A549 (cell line): Measurements from ENCODE around the gene ENHO. TPM values are rescaled to one million over a fixed set of nuclear protein-coding genes. Genes with fewer than 3 reads are reported as not detected.
A peak's percentile ranks its signal among the peaks of the same experiment; 100 is the strongest.

Experiments used
- ATAC-seq, 2 experiments: fragments of 200-7000 bp in 1 of 2; fragments of >200 bp in 1 of 2; cut with Nextera tagmentation in 1 of 2; cut with Tn5 transposase in 1 of 2; 3 replicates each; pipeline versions ENCODE4 v1.8.0 to v1.9.1; 2018 to 2020; ENCODE audit warnings: mild to moderate bottlenecking in 1 of 2, moderate library complexity in 1 of 2
- CTCF ChIA-PET: fragments of 300-600 bp; sonication (Branson Sonifier 250); formaldehyde crosslinking; extraction: SDS; loops from one replicate; lab custom pipeline; 2021; ENCODE audit warnings: antibody characterized with exemption, inconsistent platforms; lab: Yijun Ruan, JAX
- POLR2A ChIA-PET: fragments of 350-600 bp; formaldehyde crosslinking; extraction: SDS; loops from one replicate; lab custom pipeline; 2021; ENCODE audit warnings: antibody characterized with exemption, inconsistent platforms; lab: Yijun Ruan, JAX
- DNase-seq, 2 experiments: peaks; one replicate each; pipeline versions ENCODE4 v3.0.0 to v3.0.0-alpha.2; 2011 to 2016; ENCODE audit warnings: low read depth in 1 of 2, low spot score in 1 of 2
- FAIRE-seq: peaks from 2 replicates; lab custom pipeline; 2011; peaks lifted over from hg19 to GRCh38; lab: Jason Lieb, UNC
- H3K27ac ChIP-seq, 2 experiments: fragments of >200 bp; sonication (Bioruptor Twin); formaldehyde crosslinking; 3 replicates each; pipeline ENCODE4 v1.5.1; 2016 to 2017
- H3K4me1 ChIP-seq: fragments of >200 bp; sonication (Bioruptor Twin); formaldehyde crosslinking; 3 replicates; pipeline ENCODE4 v1.6.1; 2016
- H3K4me2 ChIP-seq: fragments of >200 bp; sonication (Bioruptor Twin); formaldehyde crosslinking; 3 replicates; pipeline ENCODE4 v1.6.1; 2016
- H3K4me3 ChIP-seq: fragments of >200 bp; sonication (Bioruptor Twin); formaldehyde crosslinking; 3 replicates; pipeline ENCODE4 v1.5.1; 2016
- H3K9me3 ChIP-seq: fragments of >200 bp; sonication (Bioruptor Twin); formaldehyde crosslinking; 3 replicates; pipeline ENCODE4 v1.6.1; 2016
- CBX2 ChIP-seq: fragments of 200-600 bp; sonication (generic); IDR thresholded peaks from 2 replicates; pipeline ENCODE4 v1.6.1; 2016; ENCODE audit warnings: low read depth, mild to moderate bottlenecking, borderline replicate concordance
- EHF ChIP-seq: fragments of 250-450 bp; sonication (Bioruptor Pico); IDR thresholded peaks from 2 replicates; pipeline ENCODE4 v1.5.0; 2020; ENCODE audit warnings: mild to moderate bottlenecking
- FOSB ChIP-seq: fragments of 250-450 bp; sonication (Bioruptor Pico); IDR thresholded peaks from 2 replicates; pipeline ENCODE4 v1.5.0; 2020; ENCODE audit warnings: mild to moderate bottlenecking, moderate library complexity
- HDAC2 ChIP-seq: fragments of 200-600 bp; sonication (generic); IDR thresholded peaks from 2 replicates; pipeline ENCODE4 v1.6.1; 2016
- HOXB13 ChIP-seq: fragments of 250-450 bp; sonication (Bioruptor Pico); IDR thresholded peaks from 2 replicates; pipeline ENCODE4 v1.5.0; 2020; ENCODE audit warnings: low read depth, mild to moderate bottlenecking, moderate library complexity
- HOXB5 ChIP-seq: fragments of 250-450 bp; sonication (Bioruptor Pico); IDR thresholded peaks from 2 replicates; pipeline ENCODE4 v1.5.0; 2020; ENCODE audit warnings: mild to moderate bottlenecking, moderate library complexity
- JUN ChIP-seq, 2 experiments: fragments of >200 bp; sonication (Bioruptor Twin); formaldehyde crosslinking; IDR thresholded peaks; 2 replicates in 1 of 2; 3 replicates in 1 of 2; pipeline ENCODE4 v1.6.1; 2016 to 2017
- JUNB ChIP-seq: fragments of >200 bp; sonication (Bioruptor Twin); formaldehyde crosslinking; IDR thresholded peaks from 2 replicates; pipeline ENCODE4 v1.6.1; 2016
- KDM1A ChIP-seq: fragments of 200-600 bp; sonication (generic); IDR thresholded peaks from 2 replicates; pipeline ENCODE4 v1.6.1; 2016; ENCODE audit warnings: low read depth, mild to moderate bottlenecking
- NFE2L2 ChIP-seq: fragments of 150-350 bp; conservative IDR thresholded peaks from 2 replicates; pipeline ENCODE4 v1.6.1; 2014; ENCODE audit warnings: low read length
- NPAS2 ChIP-seq: fragments of 250-450 bp; sonication (Bioruptor Pico); IDR thresholded peaks from 2 replicates; pipeline ENCODE4 v1.8.0; 2022; ENCODE audit warnings: mild to moderate bottlenecking, moderate library complexity, borderline replicate concordance
- NR3C1 ChIP-seq: fragments of >200 bp; sonication (Bioruptor Twin); formaldehyde crosslinking; IDR thresholded peaks from 3 replicates; pipeline ENCODE4 v1.6.1; 2017
- POLR2AphosphoS2 ChIP-seq: conservative IDR thresholded peaks from 2 replicates; pipeline ENCODE4 v1.6.1; 2012; ENCODE audit warnings: low read length, improper control_type of control experiment, inconsistent platforms
- RNF2 ChIP-seq: fragments of 200-600 bp; sonication (generic); IDR thresholded peaks from 2 replicates; pipeline ENCODE4 v1.6.1; 2016; ENCODE audit warnings: low read depth, mild to moderate bottlenecking, antibody characterized with exemption, moderate library complexity, borderline replicate concordance
- SMC3 ChIP-seq: fragments of >200 bp; sonication (Bioruptor Twin); formaldehyde crosslinking; IDR thresholded peaks from 3 replicates; pipeline ENCODE4 v1.6.1; 2018; ENCODE audit warnings: inconsistent platforms
- SREBF2 ChIP-seq: fragments of 450-650 bp; IDR thresholded peaks from 2 replicates; pipeline ENCODE4 v1.6.1; 2014; ENCODE audit warnings: mild to moderate bottlenecking, moderate library complexity
- TP53 ChIP-seq: fragments of 250-450 bp; sonication (Bioruptor Pico); IDR thresholded peaks from 2 replicates; pipeline ENCODE4 v1.5.0; 2021; ENCODE audit warnings: mild to moderate bottlenecking, moderate library complexity
- ZSCAN20 ChIP-seq: fragments of 250-450 bp; sonication (Bioruptor Pico); IDR thresholded peaks from 2 replicates; pipeline ENCODE4 v1.8.0; 2022; ENCODE audit warnings: mild to moderate bottlenecking, moderate library complexity
- WGBS: methylation state at CpG from one replicate; pipeline ENCODE4 v1.1.6; 2017; ENCODE audit errors: missing lambda C conversion rate; 5-methylcytosine and 5-hydroxymethylcytosine counted together
- polyA plus RNA-seq, 4 experiments: library from polyadenylated mRNA; depleted of rRNA in 3 of 4; stranded (reverse); fragments of >200 nt; fragmentation: RNase III in 1 of 4; extraction: RNeasy Plus Mini Kit Qiagen cat#74134 plus additional on column Dnase treatment in 1 of 4; gene quantifications; 2 replicates in 3 of 4; 3 replicates in 1 of 4; pipeline ENCODE4 v1.2.3, GENCODE V29; 2011 to 2017
- TF ChIP-seq, protein P1 (sequence below): fragments of >200 bp; sonication (Bioruptor Twin); formaldehyde crosslinking; IDR thresholded peaks from 3 replicates; pipeline ENCODE4 v1.6.1; 2016
- TF ChIP-seq, protein P2 (sequence below): fragments of >200 bp; sonication (Bioruptor Twin); formaldehyde crosslinking; IDR thresholded peaks from 2 replicates; pipeline ENCODE4 v1.6.1; 2016
- TF ChIP-seq, protein P3 (sequence below): fragments of 150-350 bp; IDR thresholded peaks from 2 replicates; pipeline ENCODE4 v1.6.1; 2014; ENCODE audit warnings: low read depth, mild to moderate bottlenecking, low read length
- TF ChIP-seq, protein P4 (sequence below): IDR thresholded peaks from 2 replicates; pipeline ENCODE4 v1.6.1; 2012

ENHO gene
- polyA plus RNA-seq, 2 of the 4 experiments (the other 2 are of a cell fraction), result 0.28 to 1.7 TPM

DNA sequence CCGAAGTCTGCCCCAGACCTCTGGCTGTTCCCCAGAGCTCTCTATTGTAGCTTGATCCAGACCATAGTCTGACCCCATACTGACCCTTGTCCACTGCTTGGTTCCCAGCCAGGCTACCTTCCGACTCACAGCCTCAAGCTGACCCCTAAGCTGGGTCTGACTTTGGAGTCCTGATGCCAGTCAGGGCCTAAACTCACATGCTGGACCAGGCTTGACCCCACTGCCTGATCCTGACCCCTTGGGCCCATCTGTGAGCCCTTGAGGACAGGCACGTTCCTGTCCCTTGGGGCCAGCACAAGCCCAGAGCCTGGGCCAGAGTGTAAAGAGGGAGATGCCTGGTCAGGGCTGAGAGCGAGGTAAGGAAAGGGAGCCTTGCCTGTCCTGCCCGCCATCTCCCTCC, 32.7 kb upstream of the ENHO start:
- Histone ChIP-seq H3K27ac (no peak overlapping the region), H3K9me3 (no peaks in the 10 kb centered on the region), H3K4me3 (no peak overlapping the region), H3K4me1 (peaks cover 11% of the 10 kb centered on the region), H3K4me2 (no peak overlapping the region)
- TF ChIP-seq NR3C1 (no peak), TP53 (CRISPR knock-in tag) (no peak), KDM1A (no peak), RNF2 (no peak), JUNB (no peak), JUN (IDR thresholded peaks at IDR 0.05) (no peak), CBX2 (no peak), SMC3 (no peak), HOXB5 (no peak)
- TF ChIP-seq, protein P1, sequence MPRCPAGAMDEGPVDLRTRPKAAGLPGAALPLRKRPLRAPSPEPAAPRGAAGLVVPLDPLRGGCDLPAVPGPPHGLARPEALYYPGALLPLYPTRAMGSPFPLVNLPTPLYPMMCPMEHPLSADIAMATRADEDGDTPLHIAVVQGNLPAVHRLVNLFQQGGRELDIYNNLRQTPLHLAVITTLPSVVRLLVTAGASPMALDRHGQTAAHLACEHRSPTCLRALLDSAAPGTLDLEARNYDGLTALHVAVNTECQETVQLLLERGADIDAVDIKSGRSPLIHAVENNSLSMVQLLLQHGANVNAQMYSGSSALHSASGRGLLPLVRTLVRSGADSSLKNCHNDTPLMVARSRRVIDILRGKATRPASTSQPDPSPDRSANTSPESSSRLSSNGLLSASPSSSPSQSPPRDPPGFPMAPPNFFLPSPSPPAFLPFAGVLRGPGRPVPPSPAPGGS, result no peak
- TF ChIP-seq, protein P2, sequence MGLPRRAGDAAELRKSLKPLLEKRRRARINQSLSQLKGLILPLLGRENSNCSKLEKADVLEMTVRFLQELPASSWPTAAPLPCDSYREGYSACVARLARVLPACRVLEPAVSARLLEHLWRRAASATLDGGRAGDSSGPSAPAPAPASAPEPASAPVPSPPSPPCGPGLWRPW, result no peak
- ChIA-PET POLR2A (no interaction called here), CTCF (interaction anchor here (0.8 to 6.6 kb wide), 6 partner anchors 8 to 79 kb away, joined by 3 to 57 read pairs (median 6); no protein-coding TSS in a partner anchor)
- DNase-seq (no peak), ATAC-seq (no peak), FAIRE-seq (no peak)
- WGBS, result 79% methylated on average over 4 of the region's 5 CpGs

DNA sequence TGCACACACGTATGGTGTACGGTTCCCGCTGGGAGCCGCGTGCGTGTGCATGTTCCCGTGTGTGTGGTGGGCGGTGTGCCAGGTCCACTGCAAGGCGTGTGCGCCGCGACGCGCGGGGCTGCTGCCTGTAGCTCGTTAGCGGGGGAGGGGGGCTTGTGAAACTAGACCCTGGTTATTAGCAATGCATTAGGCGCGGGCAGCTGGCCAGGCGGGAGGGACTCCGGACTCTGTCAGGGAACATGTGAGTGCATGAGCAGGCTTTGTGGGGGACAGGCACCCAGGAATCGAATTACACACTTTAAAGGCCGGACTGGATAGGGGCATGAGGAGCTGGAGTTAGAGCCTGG, 32.2 kb upstream of the ENHO start:
- ATAC-seq (no peak), FAIRE-seq (no peak), DNase-seq (no peak)
- no peak for TF ChIP-seq ZSCAN20 (CRISPR knock-in tag)
- no peak for TF ChIP-seq JUNB
- TF ChIP-seq SREBF2, result no peak
- TF ChIP-seq, protein P3, sequence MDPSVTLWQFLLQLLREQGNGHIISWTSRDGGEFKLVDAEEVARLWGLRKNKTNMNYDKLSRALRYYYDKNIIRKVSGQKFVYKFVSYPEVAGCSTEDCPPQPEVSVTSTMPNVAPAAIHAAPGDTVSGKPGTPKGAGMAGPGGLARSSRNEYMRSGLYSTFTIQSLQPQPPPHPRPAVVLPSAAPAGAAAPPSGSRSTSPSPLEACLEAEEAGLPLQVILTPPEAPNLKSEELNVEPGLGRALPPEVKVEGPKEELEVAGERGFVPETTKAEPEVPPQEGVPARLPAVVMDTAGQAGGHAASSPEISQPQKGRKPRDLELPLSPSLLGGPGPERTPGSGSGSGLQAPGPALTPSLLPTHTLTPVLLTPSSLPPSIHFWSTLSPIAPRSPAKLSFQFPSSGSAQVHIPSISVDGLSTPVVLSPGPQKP, result no peak
- no peak for TF ChIP-seq FOSB (CRISPR knock-in tag)
- TF ChIP-seq NPAS2 (CRISPR knock-in tag), result no peak
- Histone ChIP-seq H3K27ac (no peak overlapping the region), H3K4me3 (no peak overlapping the region), H3K4me1 (peaks cover 6% of the 10 kb centered on the region), H3K4me2 (no peak overlapping the region), H3K9me3 (no peaks in the 10 kb centered on the region)
- WGBS, result 90% methylated on average over 23 of the region's 23 CpGs
- ChIA-PET POLR2A (no interaction called here), CTCF (interaction anchor here (0.8 to 6.6 kb wide), 6 partner anchors 7 to 80 kb away, joined by 3 to 57 read pairs (median 6); no protein-coding TSS in a partner anchor)

DNA sequence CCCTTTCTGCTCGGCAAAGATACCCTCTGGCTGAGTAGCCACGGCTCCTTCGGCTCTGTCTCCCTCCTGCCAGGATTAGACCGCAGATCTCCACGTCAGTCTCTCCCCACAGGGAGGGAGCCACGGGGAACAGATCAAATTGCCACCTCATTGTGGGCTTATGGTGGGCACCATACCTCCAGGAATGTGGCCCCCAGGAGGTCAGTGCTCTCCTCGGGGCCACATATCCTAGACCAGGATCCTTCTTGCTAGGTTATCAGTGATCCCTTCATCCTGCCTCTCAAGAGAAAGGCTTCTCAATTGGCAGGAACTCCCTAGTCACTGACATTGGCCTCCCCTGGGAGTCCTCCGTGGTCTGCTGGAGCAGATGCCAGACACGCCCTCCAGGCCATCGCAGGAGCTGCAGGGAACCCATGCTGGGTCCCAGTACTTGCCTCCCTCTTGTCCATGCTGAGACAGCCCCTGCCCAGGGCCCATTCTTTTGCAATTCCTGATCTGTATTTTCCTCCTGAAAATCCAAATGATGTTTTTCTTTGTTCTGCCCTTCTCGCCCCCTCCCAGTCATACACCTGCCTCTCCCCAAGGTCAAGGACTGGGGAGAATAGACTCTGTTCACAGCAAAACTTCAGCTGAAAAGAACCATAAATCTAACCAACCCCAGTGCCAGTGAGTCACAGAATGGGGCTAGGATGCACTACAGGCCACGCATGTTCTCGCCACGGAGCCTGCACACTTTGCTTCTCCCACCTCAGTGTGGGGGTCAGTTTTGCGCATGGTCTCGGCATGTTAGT, 31.6 kb upstream of the ENHO start:
- Histone ChIP-seq H3K27ac (no peak overlapping the region), H3K9me3 (no peaks in the 10 kb centered on the region), H3K4me2 (no peak overlapping the region), H3K4me3 (no peak overlapping the region), H3K4me1 (peaks cover under 1% of the 10 kb centered on the region; the same call in 1 of the 3 replicates)
- POLR2A ChIA-PET, result no interaction called here
- ATAC-seq (peak in 1 of 2 experiments; percentile 65; a peak in 3 of 6 replicates), FAIRE-seq (no peak), DNase-seq (no peak)
- CTCF ChIA-PET, result interaction anchor here (0.8 to 6.6 kb wide), 4 partner anchors 7 to 80 kb away, joined by 3 to 57 read pairs (median 32); no protein-coding TSS in a partner anchor
- TF ChIP-seq, protein P4, sequence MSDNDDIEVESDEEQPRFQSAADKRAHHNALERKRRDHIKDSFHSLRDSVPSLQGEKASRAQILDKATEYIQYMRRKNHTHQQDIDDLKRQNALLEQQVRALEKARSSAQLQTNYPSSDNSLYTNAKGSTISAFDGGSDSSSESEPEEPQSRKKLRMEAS, result no peak
- TF ChIP-seq POLR2AphosphoS2 (no peak), NFE2L2 (no peak), EHF (CRISPR knock-in tag) (no peak), NPAS2 (CRISPR knock-in tag) (no peak), HDAC2 (no peak), HOXB13 (CRISPR knock-in tag) (no peak)
- WGBS, result 62% methylated on average over 16 of the region's 16 CpGs
